HUES6 (cell line): ENCODE results near the gene DES.

Experiments used
- H3K27ac ChIP-seq: 2 replicates; pipeline ENCODE4 v1.7.0; 2013; ENCODE audit warnings: low read depth, mild to moderate bottlenecking, low read length, inconsistent platforms
- H3K27me3 ChIP-seq: 2 replicates; pipeline ENCODE4 v1.6.1; 2013; ENCODE audit warnings: low read length; ENCODE audit not compliant: control insufficient read depth, insufficient read depth
- H3K36me3 ChIP-seq: 2 replicates; pipeline ENCODE4 v1.6.1; 2013; ENCODE audit warnings: low read length; ENCODE audit not compliant: control insufficient read depth, insufficient read depth
- H3K4me1 ChIP-seq: 2 replicates; pipeline ENCODE4 v1.6.1; 2013; ENCODE audit warnings: low read length; ENCODE audit not compliant: control insufficient read depth, insufficient read depth
- H3K4me3 ChIP-seq: 2 replicates; pipeline ENCODE4 v1.5.1; 2013; ENCODE audit warnings: low read depth, low read length
- H3K9ac ChIP-seq: one replicate; pipeline ENCODE4 v1.6.1; 2013; ENCODE audit warnings: mild to moderate bottlenecking, low read length
- H3K9me3 ChIP-seq: 2 replicates; pipeline ENCODE4 v1.6.1; 2013; ENCODE audit warnings: low read depth, low read length; ENCODE audit not compliant: control insufficient read depth, insufficient read depth

DES gene

GRCh38 chr2:219461047-219461514 lies 42.9 kb downstream of the DES start:
- Histone ChIP-seq H3K9ac (no peak overlapping the region), H3K27me3 (no peaks in the 10 kb centered on the region), H3K36me3 (peaks cover 15% of the 10 kb centered on the region), H3K9me3 (no peaks in the 10 kb centered on the region), H3K27ac (no peak overlapping the region), H3K4me3 (0 out of 2 replicates have a peak overlapping the region, but pooled peaks have one; percentile 1), H3K4me1 (peaks cover 39% of the 10 kb centered on the region)

GRCh38 chr2:219461669-219462068 lies 43.5 kb downstream of the DES start:
- Histone ChIP-seq H3K36me3 (peaks cover 15% of the 10 kb centered on the region), H3K27ac (no peak overlapping the region), H3K9ac (no peak overlapping the region), H3K4me3 (no peak overlapping the region), H3K9me3 (no peaks in the 10 kb centered on the region), H3K4me1 (peaks cover 39% of the 10 kb centered on the region), H3K27me3 (no peaks in the 10 kb centered on the region)

GRCh38 chr2:219462349-219462748 lies 44.2 kb downstream of the DES start:
- Histone ChIP-seq H3K27me3 (no peaks in the 10 kb centered on the region), H3K9ac (no peak overlapping the region), H3K9me3 (no peaks in the 10 kb centered on the region), H3K27ac (no peak overlapping the region), H3K36me3 (peaks cover 17% of the 10 kb centered on the region), H3K4me3 (no peak overlapping the region), H3K4me1 (peaks cover 39% of the 10 kb centered on the region)

- Histone ChIP-seq H3K27me3 (no peaks in the 10 kb centered on the region), H3K9me3 (no peaks in the 10 kb centered on the region), H3K4me3 (no peak overlapping the region), H3K4me1 (peaks cover 24% of the 10 kb centered on the region), H3K36me3 (peaks cover 17% of the 10 kb centered on the region), H3K9ac (no peak overlapping the region), H3K27ac (no peak overlapping the region)
Observed at GRCh38 chr2:219464286-219465032, 46.3 kb downstream of the DES start.

GRCh38 chr2:219465659-219466561 lies 47.7 kb downstream of the DES start:
- no peak overlapping the region for H3K27ac ChIP-seq

GRCh38 chr2:219466816-219467735 lies 48.9 kb downstream of the DES start:
- no peak overlapping the region for H3K4me3 ChIP-seq
- peaks cover 12% of the 10 kb centered on the region for H3K36me3 ChIP-seq
- no peak overlapping the region for H3K27ac ChIP-seq
- no peak overlapping the region for H3K9ac ChIP-seq
- no peaks in the 10 kb centered on the region for H3K9me3 ChIP-seq
- H3K27me3 ChIP-seq: no peaks in the 10 kb centered on the region
- H3K4me1 ChIP-seq: no peaks in the 10 kb centered on the region

More at GRCh38 chr2:219465659-219466561, 47.7 kb downstream of the DES start:
- Histone ChIP-seq H3K27me3 (no peaks in the 10 kb centered on the region), H3K9me3 (no peaks in the 10 kb centered on the region), H3K9ac (no peak overlapping the region), H3K4me1 (peaks cover 10% of the 10 kb centered on the region), H3K4me3 (no peak overlapping the region), H3K36me3 (peaks cover 17% of the 10 kb centered on the region)

GRCh38 chr2:219467736-219468075 lies 49.5 kb downstream of the DES start:
- H3K9me3 ChIP-seq: no peaks in the 10 kb centered on the region
- H3K9ac ChIP-seq: no peak overlapping the region
- no peaks in the 10 kb centered on the region for H3K27me3 ChIP-seq
- peaks cover 9% of the 10 kb centered on the region; the same call in 1 of the 2 replicates for H3K36me3 ChIP-seq
- no peak overlapping the region for H3K4me3 ChIP-seq
- H3K27ac ChIP-seq: no peak overlapping the region
- H3K4me1 ChIP-seq: no peaks in the 10 kb centered on the region

- no peaks in the 10 kb centered on the region for H3K27me3 ChIP-seq
- peaks cover 9% of the 10 kb centered on the region; the same call in 1 of the 2 replicates for H3K36me3 ChIP-seq
- no peak overlapping the region for H3K4me3 ChIP-seq
- H3K4me1 ChIP-seq: no peaks in the 10 kb centered on the region
- no peaks in the 10 kb centered on the region for H3K9me3 ChIP-seq
- no peak overlapping the region for H3K9ac ChIP-seq
- no peak overlapping the region for H3K27ac ChIP-seq
Observed at GRCh38 chr2:219468410-219469185, 50.4 kb downstream of the DES start.

- Histone ChIP-seq H3K4me1 (no peaks in the 10 kb centered on the region), H3K27ac (no peak overlapping the region), H3K9me3 (no peaks in the 10 kb centered on the region), H3K9ac (no peak overlapping the region), H3K4me3 (no peak overlapping the region), H3K36me3 (peaks cover 9% of the 10 kb centered on the region; the same call in 1 of the 2 replicates), H3K27me3 (no peaks in the 10 kb centered on the region)
Observed at GRCh38 chr2:219469186-219469724, 51.1 kb downstream of the DES start.

- H3K4me3 ChIP-seq: no peak overlapping the region
- peaks cover 2% of the 10 kb centered on the region; the same call in 1 of the 2 replicates for H3K4me1 ChIP-seq
- peaks cover 6% of the 10 kb centered on the region; the same call in 1 of the 2 replicates for H3K36me3 ChIP-seq
- no peak overlapping the region for H3K27ac ChIP-seq
- H3K27me3 ChIP-seq: no peaks in the 10 kb centered on the region
- no peak overlapping the region for H3K9ac ChIP-seq
- H3K9me3 ChIP-seq: no peaks in the 10 kb centered on the region
Observed at GRCh38 chr2:219470429-219470828, 52.3 kb downstream of the DES start.
